RWPE2 (cell line): ENCODE data around the gene CFAP161.

Experiments used
- ATAC-seq: fragments of 200-7000 bp; cut with Tn5 transposase; 3 replicates; pipeline ENCODE4 v1.9.1; 2021; ENCODE audit warnings: low read depth
- DNase-seq: peaks from one replicate; pipeline ENCODE4 v3.0.0-alpha.2; 2020; ENCODE audit warnings: low spot score
- H3K27ac ChIP-seq: fragments of 450-650 bp; 2 replicates; pipeline ENCODE4 v1.5.1; 2017; ENCODE audit warnings: mild to moderate bottlenecking; ENCODE audit not compliant: poor library complexity, severe bottlenecking
- H3K27me3 ChIP-seq: fragments of 250-450 bp; sonication (Bioruptor Pico); 2 replicates; pipeline ENCODE4 v1.5.1; 2021; ENCODE audit warnings: mild to moderate bottlenecking, moderate library complexity; ENCODE audit not compliant: insufficient read depth, poor library complexity, severe bottlenecking
- H3K36me3 ChIP-seq: fragments of 250-450 bp; sonication (Bioruptor Pico); 2 replicates; pipeline ENCODE4 v1.5.1; 2020; ENCODE audit warnings: low read depth, mild to moderate bottlenecking, moderate library complexity
- H3K4me1 ChIP-seq: fragments of 250-450 bp; sonication (Bioruptor Pico); 2 replicates; pipeline ENCODE4 v1.5.1; 2021; ENCODE audit warnings: mild to moderate bottlenecking, moderate library complexity; ENCODE audit not compliant: insufficient read depth, poor library complexity, severe bottlenecking
- H3K4me3 ChIP-seq: fragments of 250-450 bp; sonication (Bioruptor Pico); 2 replicates; pipeline ENCODE4 v1.5.1; 2021; ENCODE audit warnings: mild to moderate bottlenecking, moderate library complexity; ENCODE audit not compliant: severe bottlenecking
- H3K9me3 ChIP-seq: fragments of 250-450 bp; sonication (Bioruptor Pico); 2 replicates; pipeline ENCODE4 v1.5.1; 2021; ENCODE audit warnings: mild to moderate bottlenecking, moderate library complexity; ENCODE audit not compliant: severe bottlenecking
- CTCF ChIP-seq: fragments of 450-650 bp; IDR thresholded peaks from one replicate; pipeline ENCODE4 v1.5.1; 2017; ENCODE audit warnings: mild to moderate bottlenecking, moderate library complexity; ENCODE audit not compliant: poor library complexity, severe bottlenecking

The CFAP161 gene

DNA sequence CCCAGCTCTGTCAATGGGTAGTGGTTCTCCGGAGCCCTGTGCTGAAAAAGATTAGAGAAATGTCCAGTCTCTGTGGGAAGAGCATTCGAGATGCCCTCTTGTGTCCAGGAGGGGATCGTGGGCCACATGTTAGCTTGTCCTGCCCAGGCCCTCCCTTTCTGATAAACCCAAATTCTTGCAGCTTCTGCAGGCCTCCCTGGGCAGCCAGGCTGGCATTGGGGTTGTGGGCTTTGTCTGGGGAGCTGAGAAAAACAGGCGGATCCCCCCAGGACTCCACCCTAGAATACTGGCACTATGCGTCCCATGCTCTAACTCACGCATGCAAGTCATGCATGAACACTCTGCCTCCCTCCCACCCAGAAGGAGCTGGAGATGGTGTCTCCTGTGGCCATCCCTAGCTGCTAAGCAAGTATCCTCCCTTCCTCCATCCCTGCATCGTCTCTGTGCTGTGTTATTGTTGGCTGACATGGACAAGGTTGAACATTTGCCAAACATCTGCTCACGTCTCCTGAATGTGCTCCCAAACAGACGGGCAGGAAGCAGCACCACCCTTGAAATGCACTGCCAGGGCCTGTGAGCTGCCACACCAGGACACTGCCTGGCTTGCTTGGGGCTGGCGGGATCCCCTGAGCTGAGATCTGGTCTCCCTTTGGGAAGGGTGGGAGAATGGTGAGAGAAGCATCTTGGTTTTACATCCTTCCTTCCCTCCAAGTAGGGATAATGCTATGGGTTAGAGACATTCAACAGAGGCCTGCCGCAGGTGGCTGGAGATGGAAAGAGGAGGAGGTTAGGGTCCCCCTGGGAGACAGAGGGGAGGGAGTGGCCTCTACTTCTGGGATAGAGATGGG lies 26.5 kb downstream of the CFAP161 start:
- ATAC-seq (peak; percentile 71), DNase-seq (no peak)
- Histone ChIP-seq H3K4me3 (no peak overlapping the region), H3K27ac (peak overlapping the region; percentile 45), H3K9me3 (no peaks in the 10 kb centered on the region), H3K36me3 (no peaks in the 10 kb centered on the region), H3K27me3 (no peaks in the 10 kb centered on the region), H3K4me1 (peaks cover 43% of the 10 kb centered on the region)
- no peak for TF ChIP-seq CTCF

DNA sequence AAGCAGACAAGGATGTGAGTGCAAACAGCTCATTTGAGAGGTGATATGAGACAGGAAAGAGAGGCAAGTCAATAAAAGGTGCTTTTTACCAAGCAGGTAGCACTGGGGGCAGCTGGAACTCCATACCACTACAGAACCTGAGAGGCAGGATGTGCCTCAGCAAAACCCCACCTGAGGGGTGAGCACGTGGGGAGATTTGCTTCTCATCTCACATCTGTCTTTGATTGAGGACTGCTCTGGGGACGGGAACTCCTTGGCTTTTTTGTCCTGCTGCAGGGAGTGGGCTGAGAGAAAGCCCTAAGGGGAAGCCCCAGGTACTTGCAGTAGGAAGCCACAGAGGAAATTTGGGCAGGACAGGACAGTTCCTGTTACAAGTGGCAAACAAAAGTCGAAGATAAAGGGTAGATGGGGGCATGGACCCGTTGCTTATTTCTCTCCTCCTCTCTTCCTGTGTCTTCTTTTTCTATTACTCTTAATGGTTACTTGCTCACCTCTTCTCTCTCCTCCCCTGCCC lies 27.1 kb downstream of the CFAP161 start:
- no peak for ATAC-seq
- Histone ChIP-seq H3K36me3 (no peaks in the 10 kb centered on the region), H3K27ac (peak overlapping the region; percentile 45), H3K9me3 (no peaks in the 10 kb centered on the region), H3K27me3 (no peaks in the 10 kb centered on the region), H3K4me3 (no peak overlapping the region), H3K4me1 (peaks cover 39% of the 10 kb centered on the region)
- TF ChIP-seq CTCF, result no peak
- DNase-seq, result no peak

DNA sequence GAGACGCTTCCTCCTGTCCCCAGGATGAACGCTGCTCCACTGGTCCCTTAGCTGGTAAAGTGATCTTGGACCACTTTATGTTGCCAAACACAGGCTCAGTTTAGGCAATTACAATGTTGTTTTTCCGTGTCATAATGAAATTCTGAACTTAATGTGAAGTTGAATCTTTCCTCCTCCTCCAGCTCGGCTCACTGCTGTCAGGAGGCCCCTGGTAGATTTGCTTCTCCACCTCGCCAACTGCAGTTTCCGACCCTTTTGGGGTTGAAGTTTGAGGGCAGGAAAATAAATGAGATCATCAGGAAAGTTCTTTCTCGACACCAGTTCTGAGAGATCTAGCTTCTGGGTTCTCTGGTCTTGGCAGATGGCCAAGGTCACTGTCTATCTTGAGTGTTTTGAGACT lies 27.8 kb downstream of the CFAP161 start:
- peaks cover 36% of the 10 kb centered on the region for H3K4me1 ChIP-seq
- no peak for TF ChIP-seq CTCF
- H3K4me3 ChIP-seq, result no peak overlapping the region
- no peaks in the 10 kb centered on the region for H3K36me3 ChIP-seq
- ATAC-seq, result no peak
- no peak for DNase-seq
- H3K27me3 ChIP-seq, result no peaks in the 10 kb centered on the region
- no peak overlapping the region for H3K27ac ChIP-seq
- H3K9me3 ChIP-seq, result no peaks in the 10 kb centered on the region

DNA sequence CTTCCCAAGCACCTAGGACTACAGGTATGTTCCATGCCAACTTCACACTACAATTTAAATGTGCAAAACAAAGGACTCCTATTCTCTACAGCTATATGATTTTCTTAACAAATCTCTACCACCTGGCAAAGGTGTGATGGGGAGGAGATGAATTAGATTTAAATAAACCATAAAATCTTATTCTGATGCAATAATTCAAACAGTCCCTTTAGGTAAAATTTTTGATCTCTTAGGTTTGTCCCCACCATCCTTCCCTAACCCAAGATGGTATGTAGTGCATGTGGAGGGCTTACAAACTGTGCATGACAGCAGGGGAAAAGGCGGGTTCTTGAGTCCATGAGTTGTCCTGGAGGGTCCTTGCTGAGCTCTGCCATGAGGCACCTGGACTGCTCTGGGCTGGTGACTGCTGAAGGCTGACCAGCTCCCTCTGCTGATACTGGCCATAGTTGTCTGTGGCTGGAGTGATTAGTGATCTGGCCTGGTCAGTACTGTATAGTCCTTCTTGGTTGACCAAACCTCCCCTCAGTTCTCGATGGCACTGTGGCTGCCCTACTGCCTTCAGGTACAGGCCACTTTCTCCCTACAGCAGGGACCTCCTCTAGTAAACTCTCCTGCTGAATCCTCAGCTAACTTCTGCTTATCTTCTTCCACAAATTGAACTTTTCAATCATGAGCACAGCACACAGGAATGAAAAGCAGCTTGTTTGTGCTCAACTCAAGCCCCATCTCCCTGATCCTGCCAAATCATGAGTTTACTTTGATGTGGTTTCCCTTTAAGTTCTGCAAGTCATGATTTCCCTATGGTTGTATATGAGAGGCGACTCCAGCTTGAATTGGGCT lies 30.1 kb downstream of the CFAP161 start:
- no peaks in the 10 kb centered on the region for H3K36me3 ChIP-seq
- peaks cover 36% of the 10 kb centered on the region for H3K4me1 ChIP-seq
- ATAC-seq (peak; percentile 17; the same call in 1 of the 3 replicates), DNase-seq (no peak)
- no peaks in the 10 kb centered on the region for H3K27me3 ChIP-seq
- no peaks in the 10 kb centered on the region for H3K9me3 ChIP-seq
- no peak for TF ChIP-seq CTCF
- peak overlapping the region; percentile 22 for H3K27ac ChIP-seq
- H3K4me3 ChIP-seq, result no peak overlapping the region
